SHP77 (cell line): ENCODE results near the gene IRX6.

Experiments used
- DNase-seq, 2 experiments: peaks; one replicate each; lab custom pipeline; 2025; lab: John Stamatoyannopoulos, UW

IRX6 gene

GRCh38 chr16:55367866-55368603 is 44.0 kb downstream of the IRX6 start:
- DNase-seq = no peak

DNA sequence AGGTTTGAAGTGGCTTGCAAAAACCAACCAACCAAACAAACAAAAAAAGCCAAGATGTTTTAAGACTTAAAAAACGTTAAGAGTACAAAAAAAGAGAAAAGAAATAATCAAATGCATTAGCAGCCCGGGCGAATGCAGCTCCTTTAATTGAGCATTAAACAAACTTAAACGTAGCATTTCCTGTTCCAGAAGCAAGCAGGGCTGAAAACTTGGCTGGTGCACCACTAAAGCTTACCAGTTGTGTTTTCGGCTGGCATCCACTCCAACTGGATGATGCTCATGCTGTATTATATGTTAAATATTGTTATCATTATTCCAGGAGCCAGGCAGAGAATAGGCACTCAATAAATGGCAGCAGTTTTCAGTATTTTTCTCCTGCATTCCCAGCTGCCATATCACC is 45.1 kb downstream of the IRX6 start:
- no peak for DNase-seq

- DNase-seq = peak in 1 of 2 experiments; percentile 8
Measured at GRCh38 chr16:55370762-55371482, 46.9 kb downstream of the IRX6 start.

DNA sequence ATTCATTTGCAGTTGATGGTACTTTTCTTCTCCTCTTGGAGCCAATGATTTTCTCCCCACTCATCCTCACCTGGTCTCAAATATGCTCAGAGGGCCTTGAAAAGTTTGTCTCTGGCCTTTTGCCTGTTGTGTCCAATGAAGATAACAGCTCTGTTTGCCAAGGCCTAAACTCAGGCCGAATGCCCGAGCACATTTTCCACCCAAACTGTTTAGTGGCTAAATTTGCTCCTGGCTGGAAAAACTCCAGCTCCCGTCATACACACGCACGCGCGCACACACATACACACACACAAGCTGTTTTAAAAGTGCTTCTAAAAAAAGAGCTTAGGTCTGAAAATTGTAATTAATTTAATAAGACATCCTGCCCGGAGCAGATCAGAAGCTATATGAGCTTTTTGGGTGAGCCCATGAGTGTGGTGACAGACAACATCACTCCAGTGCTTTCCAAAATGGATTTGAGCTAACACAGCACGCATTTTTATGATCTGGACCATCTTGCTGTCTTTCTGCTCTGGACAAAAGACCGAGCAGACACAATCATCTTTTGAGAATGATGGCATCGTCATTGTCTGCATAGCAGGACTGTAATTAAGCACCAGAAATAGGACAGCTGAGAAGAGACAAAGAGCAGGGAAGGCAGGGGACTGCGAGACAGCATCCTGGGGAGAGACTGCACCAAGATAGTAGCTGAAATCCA is 48.9 kb downstream of the IRX6 start:
- no peak for DNase-seq

DNA sequence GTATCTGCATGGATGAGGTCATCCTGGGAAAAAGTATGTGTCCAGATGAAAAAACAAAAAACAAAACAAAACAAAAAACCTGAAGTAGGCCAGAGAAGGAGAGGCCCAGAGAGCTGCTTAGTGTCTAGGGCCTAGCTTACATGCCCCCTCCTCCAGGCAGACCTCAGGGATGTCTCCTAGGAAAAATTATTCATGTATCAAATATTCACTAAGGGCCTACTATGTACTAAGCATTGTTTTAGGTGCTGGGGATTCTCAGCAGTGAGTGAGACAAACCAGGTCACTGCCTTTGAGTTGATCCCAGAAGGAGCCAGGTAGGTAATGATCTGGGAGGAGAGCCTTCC is 49.5 kb downstream of the IRX6 start:
- DNase-seq = no peak

DNA sequence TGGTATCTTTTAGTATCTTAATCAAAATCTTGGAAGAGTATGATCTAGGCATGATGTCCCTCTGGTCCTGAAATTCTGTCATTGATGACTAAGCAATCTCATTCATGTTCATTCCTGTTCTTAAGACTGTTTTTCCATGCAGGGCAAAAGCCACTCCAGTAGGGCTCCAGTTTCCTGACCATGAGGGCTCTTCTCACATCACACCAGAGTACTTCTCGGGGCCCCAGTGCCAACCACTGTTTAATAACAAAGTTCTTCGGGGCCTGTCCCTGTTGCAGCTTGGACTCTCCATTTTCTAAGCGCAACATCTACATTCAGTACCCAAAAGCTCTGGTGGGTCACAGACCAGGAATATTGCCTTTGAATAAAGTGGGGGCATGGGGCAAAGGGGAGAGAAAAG is 52.0 kb downstream of the IRX6 start:
- DNase-seq = no peak

DNA sequence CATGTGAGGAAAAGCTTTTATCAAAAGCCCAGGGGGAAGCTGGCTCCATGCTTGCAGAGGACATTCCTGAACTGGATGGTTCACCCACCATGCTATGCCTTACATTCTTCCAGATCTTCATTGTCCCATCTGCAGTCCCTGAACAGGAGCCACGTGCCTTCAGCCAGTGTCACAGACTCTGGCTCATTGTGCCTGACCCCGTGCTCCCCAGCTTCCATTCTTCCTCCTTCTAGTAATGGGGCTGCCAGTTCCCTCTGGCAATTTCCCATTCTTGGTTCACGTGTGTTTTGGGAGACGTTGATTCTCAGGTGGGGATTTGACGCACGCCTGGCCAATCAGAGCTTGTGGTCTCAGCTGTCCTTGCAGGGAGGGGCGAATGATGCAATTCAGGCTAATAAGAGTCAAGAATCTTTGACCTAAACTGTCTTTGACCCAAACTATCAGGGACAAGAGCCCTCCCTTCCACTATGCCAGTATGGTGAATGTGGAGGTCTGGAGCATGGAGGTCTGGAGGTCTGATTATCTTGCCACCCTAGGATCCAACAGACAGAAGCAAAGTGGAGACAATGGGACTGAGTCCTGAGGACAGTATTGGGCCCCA is 52.7 kb downstream of the IRX6 start:
- no peak for DNase-seq

GRCh38 chr16:55377840-55378239 is 53.8 kb downstream of the IRX6 start:
- DNase-seq = no peak

- no peak for DNase-seq
Measured at GRCh38 chr16:55378616-55379015, 54.6 kb downstream of the IRX6 start.

GRCh38 chr16:55379371-55379770 is 55.4 kb downstream of the IRX6 start:
- DNase-seq = no peak

GRCh38 chr16:55379876-55380390 is 55.9 kb downstream of the IRX6 start:
- no peak for DNase-seq
